GM18498 (cell line): ENCODE measurements around the gene ABHD18.
"Not testable (repeated sequence)": the region's sequence is repeated elsewhere in the genome, so short reads cannot be mapped to it uniquely, and the experiment has no call there.

Experiments used
- ATAC-seq: cut with Tn5 transposase; IDR thresholded peaks from one replicate; pipeline ENCODE4 v1.9.1; 2021; ENCODE audit warnings: mild to moderate bottlenecking, moderate library complexity; ENCODE audit not compliant: unreplicated experiment

The ABHD18 gene

GRCh38 chr4:127988638-127989037, 23.4 kb downstream of the ABHD18 start:
- ATAC-seq, result no peak

DNA sequence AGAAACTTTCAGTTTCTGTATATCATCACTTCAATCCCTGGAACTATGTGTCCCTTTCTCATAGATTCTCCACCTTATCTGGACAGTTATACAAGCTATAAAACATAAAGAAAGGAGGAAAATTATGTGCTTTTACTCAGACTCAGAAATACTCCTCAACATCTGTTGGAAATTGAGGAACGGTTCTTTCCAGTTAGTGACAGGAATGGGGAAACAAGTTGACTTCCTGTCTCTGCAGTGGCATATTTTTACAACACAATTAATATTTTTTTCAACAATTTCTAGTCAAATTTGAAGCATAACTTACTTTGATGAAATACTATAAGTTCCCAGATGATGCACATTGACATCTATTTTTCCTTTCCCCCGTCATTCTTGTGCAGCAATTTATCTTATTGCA, 27.9 kb downstream of the ABHD18 start:
- ATAC-seq, result no peak

DNA sequence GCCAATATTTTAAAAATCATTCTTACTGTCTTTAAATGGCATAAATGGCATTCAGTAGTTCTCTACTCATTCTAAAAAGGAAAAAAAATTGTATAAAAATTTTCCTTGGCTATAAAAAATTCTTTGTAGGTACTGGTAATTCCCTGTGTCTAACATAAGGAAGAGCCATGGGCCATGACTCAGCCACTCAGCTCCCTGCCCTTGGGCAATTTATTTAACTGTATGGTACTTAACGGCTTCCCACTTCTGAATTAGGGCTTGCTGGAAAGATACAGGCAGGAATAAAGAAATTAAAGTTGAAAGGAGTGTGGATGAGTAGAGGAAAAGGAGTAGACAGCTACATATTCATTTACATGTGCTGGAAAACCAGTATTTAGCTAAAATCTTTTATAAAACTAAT, 30.6 kb downstream of the ABHD18 start:
- ATAC-seq, result no peak

GRCh38 chr4:127996521-127996920, 31.3 kb downstream of the ABHD18 start:
- not testable (repeated sequence) for ATAC-seq

GRCh38 chr4:127997534-127998388, 32.6 kb downstream of the ABHD18 start:
- peak; percentile 99 for ATAC-seq

DNA sequence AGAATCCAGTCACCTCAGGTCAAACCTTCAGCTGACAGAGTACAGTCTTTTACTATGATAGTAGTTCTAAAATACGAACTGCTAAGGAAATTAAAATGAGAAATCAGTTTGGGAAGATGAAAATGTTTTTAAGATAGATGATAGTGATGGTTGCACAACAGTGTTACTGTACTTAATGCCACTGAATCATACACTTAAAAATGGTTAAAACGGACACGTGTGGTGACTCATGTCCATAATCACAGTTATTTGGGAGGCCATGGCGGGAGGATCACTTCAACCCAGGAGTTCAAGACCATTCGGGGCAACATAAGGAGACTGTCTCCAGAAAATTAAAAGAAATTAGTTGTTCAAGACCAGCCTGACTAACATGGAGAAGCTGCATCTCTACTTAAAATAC, 41.4 kb downstream of the ABHD18 start:
- no peak for ATAC-seq

- no peak for ATAC-seq
Measured at GRCh38 chr4:128009428-128009827, 44.2 kb downstream of the ABHD18 start.

DNA sequence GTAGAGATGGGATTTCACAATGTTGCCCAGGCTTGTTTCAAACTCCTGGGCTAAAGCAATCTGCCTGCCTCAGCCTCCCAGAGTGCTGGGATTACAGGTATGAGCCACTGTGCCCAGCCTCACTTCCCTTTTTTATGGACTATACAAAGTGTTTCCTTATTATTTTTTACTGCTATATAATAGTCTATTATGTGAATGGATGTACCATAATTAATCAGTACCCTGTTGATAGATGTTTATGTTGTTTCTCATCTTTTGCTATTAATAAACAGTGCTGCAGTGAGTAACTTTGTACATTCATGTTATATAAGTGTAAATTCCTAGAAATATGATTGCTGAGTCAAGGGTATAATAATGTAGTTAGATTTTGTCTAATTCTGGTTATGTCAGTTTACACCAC, 60.1 kb downstream of the ABHD18 start:
- no peak for ATAC-seq

- ATAC-seq, result no peak
Measured at GRCh38 chr4:128029907-128030306, 64.7 kb downstream of the ABHD18 start.

DNA sequence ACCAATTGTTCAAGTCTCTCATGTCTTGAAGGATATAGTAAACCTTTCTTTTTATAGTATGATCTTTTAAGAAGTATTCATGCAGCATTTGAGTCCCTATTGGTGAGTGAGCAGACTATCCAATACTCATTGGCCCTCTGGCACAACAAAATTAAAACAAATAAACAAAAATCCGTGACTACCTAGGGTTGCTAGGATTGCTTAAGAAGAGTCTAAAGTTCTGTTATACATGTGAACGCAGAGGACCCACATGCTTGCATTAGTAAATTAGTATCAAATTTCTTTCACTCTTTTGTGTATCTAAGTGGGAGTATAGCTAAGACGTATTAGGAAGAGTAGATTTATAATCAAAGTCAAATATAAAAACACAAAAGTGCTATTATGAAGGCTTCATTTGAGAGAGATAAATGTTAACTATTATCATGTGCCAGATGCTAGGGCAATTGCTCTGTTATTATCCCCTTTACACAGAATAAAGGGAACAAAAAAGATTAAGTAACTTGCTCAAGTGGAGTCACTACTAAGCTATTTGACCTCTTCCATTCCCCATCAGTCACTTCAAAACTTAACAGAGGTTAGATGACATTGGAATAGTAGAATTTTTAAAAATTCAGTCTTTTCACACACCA, 66.7 kb downstream of the ABHD18 start:
- no peak for ATAC-seq

GRCh38 chr4:128039568-128039967, 74.4 kb downstream of the ABHD18 start:
- no peak for ATAC-seq

DNA sequence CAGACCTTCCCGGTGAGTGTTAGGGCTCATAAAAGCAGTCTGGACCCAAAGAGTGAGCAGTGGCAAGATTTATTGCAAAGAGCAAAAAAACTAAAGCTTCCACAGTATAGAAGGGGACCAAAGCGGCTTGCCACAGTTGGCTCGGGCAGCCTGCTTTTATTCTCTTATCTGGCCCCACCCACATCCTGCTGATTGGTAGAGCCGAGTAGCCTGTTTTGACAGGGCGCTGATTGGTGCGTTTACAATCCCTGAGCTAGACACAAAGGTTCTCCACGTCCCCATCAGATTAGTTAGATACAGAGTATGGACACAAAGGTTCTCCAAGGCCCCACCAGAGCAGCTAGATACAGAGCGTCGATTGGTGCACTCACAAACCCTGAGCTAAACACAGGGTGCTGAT, 81.8 kb downstream of the ABHD18 start:
- not testable (repeated sequence) for ATAC-seq

GRCh38 chr4:128047514-128047913, 82.3 kb downstream of the ABHD18 start:
- ATAC-seq, result not testable (repeated sequence)

DNA sequence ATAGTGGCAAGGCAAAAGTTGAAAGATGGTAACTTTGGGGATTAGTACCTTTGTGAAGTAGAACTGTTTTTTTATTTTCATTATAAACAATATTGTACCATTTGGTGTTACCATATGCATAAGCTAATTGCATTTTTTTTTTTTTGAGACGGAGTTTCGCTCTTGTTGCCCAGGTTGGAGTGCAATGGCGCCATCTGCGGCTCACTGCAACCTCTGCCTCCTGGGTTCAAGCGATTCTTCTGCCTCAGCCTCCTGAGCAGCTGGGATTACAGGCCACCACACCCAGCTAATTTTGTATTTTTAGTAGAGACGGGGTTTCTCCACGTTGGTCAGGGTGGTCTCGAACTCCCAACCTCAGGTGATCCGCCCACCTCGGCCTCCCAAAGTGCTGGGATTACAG, 86.0 kb downstream of the ABHD18 start:
- ATAC-seq, result not testable (repeated sequence)

DNA sequence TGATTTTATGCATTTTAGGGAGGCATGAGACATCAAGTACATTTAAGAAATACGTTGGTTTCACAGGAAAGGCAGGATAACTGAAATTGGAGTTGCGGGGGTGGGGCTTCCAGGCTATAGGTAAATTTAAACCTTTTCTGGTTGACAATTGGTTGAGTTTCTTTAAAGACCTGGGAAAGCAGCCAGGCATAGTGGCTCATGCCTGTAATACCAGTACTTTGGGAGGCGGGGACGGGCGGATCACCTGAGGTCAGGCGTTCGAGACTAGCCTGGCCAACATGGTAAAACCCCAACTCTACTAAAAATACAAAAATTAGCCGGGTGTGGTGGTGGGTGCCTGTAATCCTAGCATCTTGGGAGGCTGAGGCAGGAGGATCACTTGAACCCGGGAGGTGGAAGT, 89.7 kb downstream of the ABHD18 start:
- not testable (repeated sequence) for ATAC-seq

GRCh38 chr4:128055441-128056206, 90.4 kb downstream of the ABHD18 start:
- not testable (repeated sequence) for ATAC-seq

GRCh38 chr4:128056396-128056795, 91.2 kb downstream of the ABHD18 start:
- no peak for ATAC-seq

DNA sequence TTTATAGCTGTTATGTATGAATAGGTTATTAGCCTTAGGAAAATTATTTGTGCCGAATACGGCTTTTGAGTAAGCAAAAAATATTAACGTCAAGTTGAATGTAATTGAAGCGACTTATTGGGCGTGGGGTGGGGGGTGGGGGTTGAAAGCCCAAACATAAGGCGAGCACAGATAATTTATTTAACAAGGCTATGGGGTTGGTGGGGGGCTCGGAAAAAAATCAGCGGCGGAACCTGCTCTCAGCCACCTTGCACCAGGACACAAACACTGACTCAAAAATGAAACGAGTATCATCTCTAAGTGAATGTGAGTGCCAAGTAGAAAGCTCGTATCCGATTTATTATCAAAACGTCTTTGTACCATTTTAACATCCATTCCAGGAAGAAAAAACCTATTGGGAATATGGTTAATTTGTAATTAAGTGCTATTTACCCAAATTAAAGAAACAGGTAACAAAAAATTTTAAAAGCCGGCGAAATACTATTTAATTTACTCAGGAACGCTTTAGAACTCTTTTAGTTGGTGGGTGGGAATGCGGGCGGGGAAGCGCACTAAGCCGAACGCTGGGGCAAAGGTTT, 95.0 kb downstream of the ABHD18 start:
- ATAC-seq, result no peak

- peak; percentile 91 for ATAC-seq
Measured at GRCh38 chr4:128060699-128061565, 95.7 kb downstream of the ABHD18 start, which contains the start of gene LARP1B. Gene LARP1B (plus strand): TSS chr4:128061312. CDS start chr4:128074952, 13,640 bp downstream.
